HEK293 (cell line): Measurements from ENCODE around the gene AMBRA1.
A peak's percentile ranks its signal among the peaks of the same experiment; 100 is the strongest.

Experiments used
- BCL11B ChIP-seq: fragments of 450-650 bp; formaldehyde crosslinking; IDR thresholded peaks from 2 replicates; pipeline ENCODE4 v1.5.1; 2016; ENCODE audit warnings: low read depth, missing biosample characterization, missing genetic modification characterization
- INSM2 ChIP-seq: fragments of 450-650 bp; formaldehyde crosslinking; IDR thresholded peaks from 2 replicates; pipeline ENCODE4 v1.5.1; 2016; ENCODE audit warnings: missing biosample characterization, missing genetic modification characterization
- KLF1 ChIP-seq: fragments of 450-650 bp; formaldehyde crosslinking; IDR thresholded peaks from 2 replicates; pipeline ENCODE4 v1.5.1; 2016; ENCODE audit warnings: missing biosample characterization, missing genetic modification characterization
- SALL2 ChIP-seq: fragments of 450-650 bp; formaldehyde crosslinking; IDR thresholded peaks from 2 replicates; pipeline ENCODE4 v1.5.0; 2017; ENCODE audit warnings: missing biosample characterization, mild to moderate bottlenecking, missing genetic modification characterization, borderline replicate concordance
- TRIM28 ChIP-seq: IDR thresholded peaks from 2 replicates; pipeline ENCODE4 v1.6.1; 2011; ENCODE audit warnings: low read length, control low read depth, borderline replicate concordance
- ZBTB10 ChIP-seq: fragments of 450-650 bp; formaldehyde crosslinking; IDR thresholded peaks from 2 replicates; pipeline ENCODE4 v1.5.1; 2016; ENCODE audit warnings: missing biosample characterization, missing genetic modification characterization
- ZBTB21 ChIP-seq: fragments of 450-650 bp; formaldehyde crosslinking; IDR thresholded peaks from 2 replicates; pipeline ENCODE4 v1.5.1; 2017; ENCODE audit warnings: missing biosample characterization, missing genetic modification characterization
- ZBTB48 ChIP-seq: fragments of 450-650 bp; formaldehyde crosslinking; IDR thresholded peaks from 2 replicates; pipeline ENCODE4 v1.5.1; 2016; ENCODE audit warnings: missing biosample characterization, missing genetic modification characterization
- ZFP41 ChIP-seq: fragments of 450-650 bp; formaldehyde crosslinking; IDR thresholded peaks from 2 replicates; pipeline ENCODE4 v1.5.1; 2016; ENCODE audit warnings: missing biosample characterization, missing genetic modification characterization, borderline replicate concordance
- ZNF146 ChIP-seq: fragments of 450-650 bp; formaldehyde crosslinking; IDR thresholded peaks from 2 replicates; pipeline ENCODE4 v1.5.1; 2016; ENCODE audit warnings: missing biosample characterization, missing genetic modification characterization
- ZNF169 ChIP-seq: fragments of 450-650 bp; formaldehyde crosslinking; IDR thresholded peaks from 2 replicates; pipeline ENCODE4 v1.5.1; 2016; ENCODE audit warnings: missing biosample characterization, missing genetic modification characterization
- ZNF184 ChIP-seq: fragments of 450-650 bp; IDR thresholded peaks from 2 replicates; pipeline ENCODE4 v1.5.1; 2018; ENCODE audit warnings: missing biosample characterization, mild to moderate bottlenecking, missing genetic modification characterization
- ZNF2 ChIP-seq: fragments of 450-650 bp; formaldehyde crosslinking; IDR thresholded peaks from 2 replicates; pipeline ENCODE4 v1.5.1; 2016; ENCODE audit warnings: missing biosample characterization, missing genetic modification characterization
- ZNF202 ChIP-seq: fragments of 450-650 bp; formaldehyde crosslinking; IDR thresholded peaks from 2 replicates; pipeline ENCODE4 v1.5.1; 2016; ENCODE audit warnings: missing biosample characterization, missing genetic modification characterization, borderline replicate concordance
- ZNF24 ChIP-seq: fragments of 450-650 bp; formaldehyde crosslinking; IDR thresholded peaks from 2 replicates; pipeline ENCODE4 v1.5.1; 2016; ENCODE audit warnings: missing biosample characterization, missing genetic modification characterization
- ZNF274 ChIP-seq, 2 experiments: fragments of 200-500 bp in 1 of 2; fragments of 450-650 bp in 1 of 2; sonication (Bioruptor generic) in 1 of 2; formaldehyde crosslinking in 1 of 2; IDR thresholded peaks; 2 replicates each; pipeline versions ENCODE4 v1.5.1 to v1.6.1; 2014 to 2016; ENCODE audit warnings: borderline replicate concordance in 1 of 2, inconsistent platforms in 1 of 2, low read length in 1 of 2, missing biosample characterization in 1 of 2, missing genetic modification characterization in 1 of 2
- ZNF302 ChIP-seq: fragments of 450-650 bp; formaldehyde crosslinking; IDR thresholded peaks from 2 replicates; pipeline ENCODE4 v1.5.1; 2016; ENCODE audit warnings: missing biosample characterization, missing genetic modification characterization, low read depth
- ZNF341 ChIP-seq: fragments of 450-650 bp; formaldehyde crosslinking; IDR thresholded peaks from 2 replicates; pipeline ENCODE4; 2016; ENCODE audit warnings: low read depth, missing biosample characterization, missing genetic modification characterization
- ZNF354C ChIP-seq: fragments of 450-650 bp; formaldehyde crosslinking; IDR thresholded peaks from 2 replicates; pipeline ENCODE4 v1.5.1; 2016; ENCODE audit warnings: missing biosample characterization, missing genetic modification characterization, low read depth, borderline replicate concordance
- ZNF433 ChIP-seq: fragments of 450-650 bp; formaldehyde crosslinking; IDR thresholded peaks from 2 replicates; pipeline ENCODE4 v1.5.1; 2016; ENCODE audit warnings: missing biosample characterization, missing genetic modification characterization, low read depth
- ZNF514 ChIP-seq: fragments of 450-650 bp; formaldehyde crosslinking; IDR thresholded peaks from 2 replicates; pipeline ENCODE4 v1.5.1; 2016; ENCODE audit warnings: missing biosample characterization, missing genetic modification characterization
- ZNF596 ChIP-seq: fragments of 450-650 bp; IDR thresholded peaks from 2 replicates; pipeline ENCODE4 v1.5.0; 2018; ENCODE audit warnings: missing biosample characterization, mild to moderate bottlenecking, missing genetic modification characterization, moderate library complexity
- ZNF610 ChIP-seq: fragments of 450-650 bp; formaldehyde crosslinking; IDR thresholded peaks from 2 replicates; pipeline ENCODE4 v1.5.1; 2016; ENCODE audit warnings: missing biosample characterization, missing genetic modification characterization, borderline replicate concordance
- ZNF660 ChIP-seq: fragments of 450-650 bp; IDR thresholded peaks from 2 replicates; pipeline ENCODE4 v1.5.1; 2018; ENCODE audit warnings: missing biosample characterization, mild to moderate bottlenecking, missing genetic modification characterization
- ZNF664 ChIP-seq: fragments of 450-650 bp; formaldehyde crosslinking; IDR thresholded peaks from 2 replicates; pipeline ENCODE4 v1.5.1; 2016; ENCODE audit warnings: missing biosample characterization, missing genetic modification characterization
- ZNF701 ChIP-seq: fragments of 450-650 bp; formaldehyde crosslinking; IDR thresholded peaks from 2 replicates; pipeline ENCODE4 v1.5.1; 2016; ENCODE audit warnings: missing biosample characterization, missing genetic modification characterization
- ZNF76 ChIP-seq: fragments of 450-650 bp; formaldehyde crosslinking; IDR thresholded peaks from 2 replicates; pipeline ENCODE4; 2016; ENCODE audit warnings: low read depth, missing biosample characterization, missing genetic modification characterization, borderline replicate concordance
- ZNF768 ChIP-seq: fragments of 450-650 bp; formaldehyde crosslinking; IDR thresholded peaks from 2 replicates; pipeline ENCODE4 v1.5.1; 2018; ENCODE audit warnings: missing biosample characterization, mild to moderate bottlenecking, missing genetic modification characterization
- ZNF792 ChIP-seq: fragments of 450-650 bp; formaldehyde crosslinking; IDR thresholded peaks from 2 replicates; pipeline ENCODE4 v1.5.1; 2016; ENCODE audit warnings: missing biosample characterization, missing genetic modification characterization
- ZNF837 ChIP-seq: fragments of 450-650 bp; formaldehyde crosslinking; IDR thresholded peaks from 2 replicates; pipeline ENCODE4 v1.5.1; 2016; ENCODE audit warnings: missing biosample characterization, missing genetic modification characterization
- TF ChIP-seq, protein P1 (sequence below): fragments of 450-650 bp; formaldehyde crosslinking; IDR thresholded peaks from 2 replicates; pipeline ENCODE4 v1.5.1; 2016; ENCODE audit warnings: missing biosample characterization, missing genetic modification characterization
- TF ChIP-seq, protein P2 (sequence below): fragments of 450-650 bp; formaldehyde crosslinking; IDR thresholded peaks from 2 replicates; pipeline ENCODE4 v1.5.1; 2017; ENCODE audit warnings: missing biosample characterization, missing genetic modification characterization

Gene AMBRA1

DNA sequence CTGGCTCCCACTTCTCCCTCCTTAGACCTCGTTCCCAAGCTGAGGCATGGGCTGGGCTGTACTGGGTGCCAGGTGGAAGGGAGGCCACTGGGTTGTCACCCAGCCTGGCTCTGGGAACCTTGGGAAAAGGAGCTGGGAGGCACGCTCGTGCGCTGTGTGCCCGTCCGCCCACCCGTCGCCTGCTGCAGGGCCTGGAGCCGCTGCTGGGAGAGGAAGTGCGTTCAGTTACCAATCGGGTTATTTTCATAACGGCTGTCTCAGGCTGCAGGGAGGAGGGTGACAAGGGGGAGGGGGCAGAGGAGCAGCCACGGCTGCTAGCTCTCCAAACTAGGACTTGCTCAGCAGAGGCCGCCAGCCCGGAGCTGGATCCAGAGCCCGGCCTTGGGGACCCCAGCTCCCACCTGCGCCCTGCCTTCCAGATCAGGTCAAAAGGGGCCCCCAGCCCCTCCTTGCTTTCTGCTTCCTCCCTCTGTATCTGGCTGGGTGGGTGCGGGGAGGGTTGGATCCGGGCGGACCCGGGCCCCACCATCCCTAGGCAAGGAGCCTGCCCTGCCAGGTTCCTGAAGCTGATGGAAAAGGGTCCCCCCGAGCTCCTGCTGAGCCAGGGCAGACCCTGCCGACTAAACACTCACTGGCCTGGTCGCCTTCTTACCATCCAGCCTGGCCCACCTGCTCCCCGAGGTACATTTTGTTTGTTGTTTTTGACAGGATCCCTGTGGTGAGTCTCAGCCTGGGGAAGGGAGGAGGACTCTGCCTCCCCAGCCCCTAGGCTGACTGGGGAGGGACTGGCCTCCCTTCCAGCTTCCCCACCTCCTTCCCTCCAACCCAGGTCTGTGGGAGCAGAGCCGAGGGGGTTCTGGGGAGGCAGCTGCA, 232.3 kb downstream of the AMBRA1 start (continued):
- no peak for TF ChIP-seq ZBTB21 (tag by site-specific recombination)
- no peak for TF ChIP-seq ZNF169 (tag by site-specific recombination)
- no peak for TF ChIP-seq ZNF768 (tag by site-specific recombination)
- no peak for TF ChIP-seq ZNF302 (tag by site-specific recombination)
- TF ChIP-seq ZNF433 (tag by site-specific recombination): no peak
- no peak for TF ChIP-seq ZNF792
- no peak for TF ChIP-seq INSM2 (tag by site-specific recombination)
- no peak for TF ChIP-seq KLF1 (tag by site-specific recombination)
- TF ChIP-seq ZBTB48 (tag by site-specific recombination): no peak
- no peak for TF ChIP-seq ZNF202 (tag by site-specific recombination)
- TF ChIP-seq ZFP41 (tag by site-specific recombination): no peak
- no peak for TF ChIP-seq TRIM28
- no peak for TF ChIP-seq ZNF701 (tag by site-specific recombination)
- TF ChIP-seq ZNF274 (IDR thresholded peaks at IDR 0.05; ENCODE audit: low read length): no peak
- no peak for TF ChIP-seq ZNF274 (tag by site-specific recombination; IDR thresholded peaks at IDR 0.05; ENCODE audit: borderline replicate concordance)
- no peak for TF ChIP-seq ZNF354C (tag by site-specific recombination)
- no peak for TF ChIP-seq SALL2 (tag by site-specific recombination)
- TF ChIP-seq ZNF596 (tag by site-specific recombination): no peak
- TF ChIP-seq ZNF76 (tag by site-specific recombination): peak; percentile 51; the same call in 1 of the 2 replicates
- no peak for TF ChIP-seq ZNF146 (tag by site-specific recombination)
- no peak for TF ChIP-seq ZNF514 (tag by site-specific recombination)
- no peak for TF ChIP-seq ZNF610 (tag by site-specific recombination)
- no peak for TF ChIP-seq ZNF660 (tag by site-specific recombination)
- TF ChIP-seq, protein P1, sequence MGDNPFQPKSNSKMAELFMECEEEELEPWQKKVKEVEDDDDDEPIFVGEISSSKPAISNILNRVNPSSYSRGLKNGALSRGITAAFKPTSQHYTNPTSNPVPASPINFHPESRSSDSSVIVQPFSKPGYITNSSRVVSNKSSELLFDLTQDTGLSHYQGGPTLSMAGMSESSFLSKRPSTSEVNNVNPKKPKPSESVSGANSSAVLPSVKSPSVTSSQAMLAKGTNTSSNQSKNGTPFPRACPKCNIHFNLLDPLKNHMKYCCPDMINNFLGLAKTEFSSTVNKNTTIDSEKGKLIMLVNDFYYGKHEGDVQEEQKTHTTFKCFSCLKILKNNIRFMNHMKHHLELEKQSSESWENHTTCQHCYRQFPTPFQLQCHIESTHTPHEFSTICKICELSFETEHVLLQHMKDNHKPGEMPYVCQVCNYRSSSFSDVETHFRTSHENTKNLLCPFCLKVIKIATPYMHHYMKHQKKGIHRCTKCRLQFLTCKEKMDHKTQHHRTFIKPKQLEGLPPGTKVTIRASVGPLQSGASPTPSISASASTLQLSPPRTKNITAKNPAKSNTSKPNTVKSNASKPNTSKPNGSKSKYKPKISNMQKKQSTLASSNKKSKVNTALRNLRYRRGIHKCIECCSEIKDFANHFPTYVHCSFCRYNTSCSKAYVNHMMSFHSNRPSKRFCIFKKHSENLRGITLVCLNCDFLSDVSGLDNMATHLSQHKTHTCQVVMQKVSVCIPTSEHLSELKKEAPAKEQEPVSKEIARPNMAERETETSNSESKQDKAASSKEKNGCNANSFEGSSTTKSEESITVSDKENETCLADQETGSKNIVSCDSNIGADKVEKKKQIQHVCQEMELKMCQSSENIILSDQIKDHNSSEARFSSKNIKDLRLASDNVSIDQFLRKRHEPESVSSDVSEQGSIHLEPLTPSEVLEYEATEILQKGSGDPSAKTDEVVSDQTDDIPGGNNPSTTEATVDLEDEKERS (tag by site-specific recombination): no peak
- no peak for TF ChIP-seq ZNF837 (tag by site-specific recombination)
- peak; percentile 65 for TF ChIP-seq ZNF341 (tag by site-specific recombination)
- no peak for TF ChIP-seq ZNF184 (tag by site-specific recombination)
- TF ChIP-seq BCL11B: no peak
- TF ChIP-seq ZNF24: no peak
- TF ChIP-seq, protein P2, sequence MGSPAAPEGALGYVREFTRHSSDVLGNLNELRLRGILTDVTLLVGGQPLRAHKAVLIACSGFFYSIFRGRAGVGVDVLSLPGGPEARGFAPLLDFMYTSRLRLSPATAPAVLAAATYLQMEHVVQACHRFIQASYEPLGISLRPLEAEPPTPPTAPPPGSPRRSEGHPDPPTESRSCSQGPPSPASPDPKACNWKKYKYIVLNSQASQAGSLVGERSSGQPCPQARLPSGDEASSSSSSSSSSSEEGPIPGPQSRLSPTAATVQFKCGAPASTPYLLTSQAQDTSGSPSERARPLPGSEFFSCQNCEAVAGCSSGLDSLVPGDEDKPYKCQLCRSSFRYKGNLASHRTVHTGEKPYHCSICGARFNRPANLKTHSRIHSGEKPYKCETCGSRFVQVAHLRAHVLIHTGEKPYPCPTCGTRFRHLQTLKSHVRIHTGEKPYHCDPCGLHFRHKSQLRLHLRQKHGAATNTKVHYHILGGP (tag by site-specific recombination): no peak
- no peak for TF ChIP-seq ZNF664 (tag by site-specific recombination)
- no peak for TF ChIP-seq ZNF2 (tag by site-specific recombination)
- TF ChIP-seq ZBTB10 (tag by site-specific recombination): no peak
